Esophagus muscularis mucosa (tissue), 4 donors: Measurements from ENCODE around the gene SPATA33. TPM values are rescaled to one million over a fixed set of nuclear protein-coding genes. Genes with fewer than 3 reads are reported as not detected.
"Not testable (repeated sequence)": the region's sequence is repeated elsewhere in the genome, so short reads cannot be mapped to it uniquely, and the experiment has no call there.

ENCODE experiments used
- DNase-seq: peaks from one replicate; pipeline ENCODE4 v3.0.0-alpha.2; 2017; ENCODE audit errors: extremely low spot score
- H3K27ac ChIP-seq, 4 donors: fragments of 200-600 bp; sonication (generic); replicated peaks in 1 of 4; 1 replicate in 3 of 4; 2 replicates in 1 of 4; pipeline ENCODE4 v1.5.1; 2016 to 2019; ENCODE audit warnings: mild to moderate bottlenecking in 1 of 4
- H3K27me3 ChIP-seq, 4 donors: fragments of 200-600 bp; sonication (generic); one replicate each; pipeline versions ENCODE4 v1.5.1 to v1.6.0; 2016 to 2019
- H3K36me3 ChIP-seq, 4 donors: fragments of 200-600 bp; sonication (generic); one replicate each; pipeline ENCODE4 v1.5.1; 2016 to 2019
- H3K4me1 ChIP-seq, 4 donors: fragments of 200-600 bp; sonication (generic); one replicate each; pipeline ENCODE4 v1.5.1; 2016 to 2019
- H3K4me3 ChIP-seq, 4 donors: fragments of 200-600 bp; sonication (generic); 1 replicate in 2 of 4; 2 replicates in 2 of 4; pipeline ENCODE4 v1.5.1; 2016 to 2019; ENCODE audit warnings: mild to moderate bottlenecking in 4 of 4, moderate library complexity in 1 of 4
- H3K9me3 ChIP-seq, 4 donors: fragments of 200-600 bp; sonication (generic); 1 replicate in 3 of 4; 2 replicates in 1 of 4; pipeline ENCODE4 v1.5.1; 2016 to 2019
- CTCF ChIP-seq, 3 experiments: fragments of 200-600 bp in 2 of 3; fragments of 450-650 bp in 1 of 3; sonication (generic) in 2 of 3; IDR thresholded peaks; one replicate each; pipeline ENCODE4 v1.5.1; 2017 to 2019; ENCODE audit warnings: antibody characterized with exemption in 3 of 3, mild to moderate bottlenecking in 2 of 3, moderate library complexity in 1 of 3
- EP300 ChIP-seq: sonication (generic); formaldehyde crosslinking; IDR thresholded peaks from one replicate; pipeline ENCODE4 v1.6.1; 2017; ENCODE audit warnings: antibody characterized with exemption
- POLR2A ChIP-seq: fragments of 450-650 bp; IDR thresholded peaks from one replicate; pipeline ENCODE4 v1.6.1; 2017; ENCODE audit warnings: antibody characterized with exemption, moderate library complexity, mild to moderate bottlenecking, low read depth
- POLR2AphosphoS5 ChIP-seq, 2 donors: sonication (generic); formaldehyde crosslinking; IDR thresholded peaks; one replicate each; pipeline ENCODE4 v1.6.1; 2017; ENCODE audit warnings: antibody characterized with exemption in 2 of 2
- WGBS: methylation state at CpG from one replicate; pipeline ENCODE4 v1.1.5; 2018; 5-methylcytosine and 5-hydroxymethylcytosine counted together
- intact Hi-C: fragments of 100-400 bp; cut with DNase I; formaldehyde crosslinking; loops from one replicate; pipeline ENCODE4 v1.15.1; 2023
- total RNA-seq, 4 donors: library from RNA; depleted of rRNA; stranded (reverse); fragments of >200 nt; gene quantifications; one replicate each; pipeline versions ENCODE4 v1.1.0 to v1.2.1, GENCODE V29; 2016

The SPATA33 gene
- total RNA-seq, 4 donors from 2014 or later: 2.2 to 4.9 (median 3.6) TPM

GRCh38 chr16:89691231-89691985, 33.8 kb downstream of the SPATA33 start:
- intact Hi-C loops: no loop called here
- 92% methylated on average over 17 of the region's 21 CpGs for WGBS
- TF ChIP-seq CTCF (IDR thresholded peaks at IDR 0.05) (no peak), POLR2A (no peak), POLR2AphosphoS5 (IDR thresholded peaks at IDR 0.05) (no peak), EP300 (no peak)
- Histone ChIP-seq H3K4me1 (peaks cover 6 to 16% (median 12%) of the 10 kb centered on the region in 4 donors), H3K36me3 (peaks cover 30 to 75% (median 65%) of the 10 kb centered on the region in 4 donors), H3K9me3 (no peaks in the 10 kb centered on the region), H3K27me3 (no peaks in the 10 kb centered on the region), H3K4me3 (no peak overlapping the region), H3K27ac (no peak overlapping the region)
- DNase-seq: no peak

- intact Hi-C loops: no loop called here
- Histone ChIP-seq H3K9me3 (no peaks in the 10 kb centered on the region), H3K4me3 (no peak overlapping the region), H3K36me3 (peaks cover 30 to 81% (median 69%) of the 10 kb centered on the region in 4 donors), H3K27ac (no peak overlapping the region), H3K27me3 (no peaks in the 10 kb centered on the region), H3K4me1 (peaks cover 6 to 15% (median 10%) of the 10 kb centered on the region in 4 donors)
- 87% methylated on average over 7 of the region's 13 CpGs for WGBS
- DNase-seq: no peak
- no peak for TF ChIP-seq CTCF (IDR thresholded peaks at IDR 0.05)
- TF ChIP-seq EP300: no peak
- no peak for TF ChIP-seq POLR2A
- TF ChIP-seq POLR2AphosphoS5 (IDR thresholded peaks at IDR 0.05): no peak
Measured at GRCh38 chr16:89691986-89692569, 34.4 kb downstream of the SPATA33 start.

GRCh38 chr16:89693289-89693731, 35.7 kb downstream of the SPATA33 start:
- Histone ChIP-seq H3K27me3 (no peaks in the 10 kb centered on the region), H3K36me3 (peaks cover 30 to 90% (median 81%) of the 10 kb centered on the region in 4 donors), H3K9me3 (no peaks in the 10 kb centered on the region), H3K27ac (no peak overlapping the region), H3K4me1 (peaks cover 0 to 2% (median 0%) of the 10 kb centered on the region in 4 donors), H3K4me3 (no peak overlapping the region)
- intact Hi-C loops: no loop called here
- no peak for DNase-seq
- WGBS: 86% methylated on average over 5 of the region's 11 CpGs
- TF ChIP-seq POLR2A (no peak), EP300 (no peak), POLR2AphosphoS5 (IDR thresholded peaks at IDR 0.05) (no peak), CTCF (IDR thresholded peaks at IDR 0.05) (no peak)

GRCh38 chr16:89693931-89694783, 36.5 kb downstream of the SPATA33 start:
- no peak overlapping the region for H3K4me3 ChIP-seq
- no peak for DNase-seq
- no peaks in the 10 kb centered on the region for H3K27me3 ChIP-seq
- TF ChIP-seq POLR2AphosphoS5 (IDR thresholded peaks at IDR 0.05) (no peak), EP300 (no peak)
- H3K36me3 ChIP-seq: peaks cover 30 to 88% (median 81%) of the 10 kb centered on the region in 4 donors
- no peaks in the 10 kb centered on the region for H3K9me3 ChIP-seq
- WGBS: 81% methylated on average over 18 of the region's 32 CpGs
- intact Hi-C loops: no loop called here
- H3K4me1 ChIP-seq: peaks cover 0 to under 1% (median 0%) of the 10 kb centered on the region in 4 donors
- no peak overlapping the region for H3K27ac ChIP-seq

- 92% methylated on average over 20 of the region's 23 CpGs for WGBS
- H3K4me1 ChIP-seq, H3K27ac ChIP-seq, H3K4me3 ChIP-seq, H3K9me3 ChIP-seq, DNase-seq, intact Hi-C loops, H3K27me3 ChIP-seq: not testable (repeated sequence)
- peaks cover 30 to 82% (median 77%) of the 10 kb centered on the region in 4 donors for H3K36me3 ChIP-seq
Measured at GRCh38 chr16:89694784-89695085, 37.1 kb downstream of the SPATA33 start.
